ENCODE measurements around the gene PAPOLG.

Gene PAPOLG

GRCh38 chr2:60832621-60833020 is 76.6 kb downstream of the PAPOLG start:
- Histone ChIP-seq H3K36me3 (ENCODE audit: control insufficient read depth, insufficient read depth, low read length) (no peaks in the 10 kb centered on the region), H3K27me3 (replicated peaks; ENCODE audit: control insufficient read depth, insufficient read depth, low read length, poor library complexity, severe bottlenecking) (no peaks in the 10 kb centered on the region), H3K4me1 (ENCODE audit: control insufficient read depth, insufficient read depth, low read length, poor library complexity, severe bottlenecking) (no peaks in the 10 kb centered on the region), H3K4me3 (ENCODE audit: insufficient read depth, low read depth, low read length, poor library complexity, severe bottlenecking) (no peak overlapping the region), H3K27ac (ENCODE audit: insufficient read depth, low read length, poor library complexity, severe bottlenecking) (no peak overlapping the region), H3K9me3 (ENCODE audit: control insufficient read depth, low read length) (no peaks in the 10 kb centered on the region)
- DNase-seq = no peak

- Histone ChIP-seq H3K9me3 (ENCODE audit: control insufficient read depth, low read length) (no peaks in the 10 kb centered on the region), H3K27me3 (replicated peaks; ENCODE audit: control insufficient read depth, insufficient read depth, low read length, poor library complexity, severe bottlenecking) (no peaks in the 10 kb centered on the region), H3K27ac (ENCODE audit: insufficient read depth, low read length, poor library complexity, severe bottlenecking) (no peak overlapping the region), H3K4me1 (ENCODE audit: control insufficient read depth, insufficient read depth, low read length, poor library complexity, severe bottlenecking) (no peaks in the 10 kb centered on the region), H3K4me3 (ENCODE audit: insufficient read depth, low read depth, low read length, poor library complexity, severe bottlenecking) (no peak overlapping the region), H3K36me3 (ENCODE audit: control insufficient read depth, insufficient read depth, low read length) (no peaks in the 10 kb centered on the region)
- DNase-seq = no peak
These were observed 78.2 kb downstream of the PAPOLG start for GRCh38 chr2:60834270-60834717.

GRCh38 chr2:60836491-60836890 is 80.4 kb downstream of the PAPOLG start:
- DNase-seq = no peak
- no peaks in the 10 kb centered on the region for H3K27me3 ChIP-seq (replicated peaks; ENCODE audit: control insufficient read depth, insufficient read depth, low read length, poor library complexity, severe bottlenecking)
- no peak overlapping the region for H3K4me3 ChIP-seq (ENCODE audit: insufficient read depth, low read depth, low read length, poor library complexity, severe bottlenecking)
- H3K4me1 ChIP-seq (ENCODE audit: control insufficient read depth, insufficient read depth, low read length, poor library complexity, severe bottlenecking) = peaks cover 5% of the 10 kb centered on the region
- no peak overlapping the region for H3K27ac ChIP-seq (ENCODE audit: insufficient read depth, low read length, poor library complexity, severe bottlenecking)
- no peaks in the 10 kb centered on the region for H3K36me3 ChIP-seq (ENCODE audit: control insufficient read depth, insufficient read depth, low read length)
- H3K9me3 ChIP-seq (ENCODE audit: control insufficient read depth, low read length) = no peaks in the 10 kb centered on the region

DNA sequence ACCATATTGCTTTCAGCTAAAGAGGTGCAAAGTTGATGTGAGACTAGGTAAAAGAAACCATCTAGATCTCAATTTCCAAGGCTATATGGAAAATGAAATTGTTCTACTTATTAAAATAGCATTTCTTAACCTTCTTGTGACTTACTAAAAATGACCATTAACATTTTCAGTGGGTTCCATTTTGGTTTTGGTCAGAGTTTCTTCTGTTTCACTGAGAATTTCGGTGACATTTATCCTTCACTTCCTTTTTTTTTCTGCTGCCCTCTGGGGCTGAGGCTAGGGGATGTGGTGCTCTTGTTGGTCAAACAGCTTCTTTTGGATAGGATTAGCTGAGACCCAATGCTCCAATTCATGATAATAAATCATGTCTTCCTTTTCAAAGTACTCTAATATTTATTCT is 81.1 kb downstream of the PAPOLG start:
- Histone ChIP-seq H3K4me3 (ENCODE audit: insufficient read depth, low read depth, low read length, poor library complexity, severe bottlenecking) (no peak overlapping the region), H3K36me3 (ENCODE audit: control insufficient read depth, insufficient read depth, low read length) (no peaks in the 10 kb centered on the region), H3K27me3 (replicated peaks; ENCODE audit: control insufficient read depth, insufficient read depth, low read length, poor library complexity, severe bottlenecking) (no peaks in the 10 kb centered on the region), H3K4me1 (ENCODE audit: control insufficient read depth, insufficient read depth, low read length, poor library complexity, severe bottlenecking) (peaks cover 5% of the 10 kb centered on the region), H3K27ac (ENCODE audit: insufficient read depth, low read length, poor library complexity, severe bottlenecking) (no peak overlapping the region), H3K9me3 (ENCODE audit: control insufficient read depth, low read length) (no peaks in the 10 kb centered on the region)
- no peak for DNase-seq

GRCh38 chr2:60838481-60838880 is 82.4 kb downstream of the PAPOLG start:
- no peak for DNase-seq
- H3K27me3 ChIP-seq (replicated peaks; ENCODE audit: control insufficient read depth, insufficient read depth, low read length, poor library complexity, severe bottlenecking) = no peaks in the 10 kb centered on the region
- peaks cover 5% of the 10 kb centered on the region for H3K4me1 ChIP-seq (ENCODE audit: control insufficient read depth, insufficient read depth, low read length, poor library complexity, severe bottlenecking)
- no peaks in the 10 kb centered on the region for H3K9me3 ChIP-seq (ENCODE audit: control insufficient read depth, low read length)
- no peak overlapping the region for H3K4me3 ChIP-seq (ENCODE audit: insufficient read depth, low read depth, low read length, poor library complexity, severe bottlenecking)
- H3K36me3 ChIP-seq (ENCODE audit: control insufficient read depth, insufficient read depth, low read length) = no peaks in the 10 kb centered on the region
- H3K27ac ChIP-seq (ENCODE audit: insufficient read depth, low read length, poor library complexity, severe bottlenecking) = no peak overlapping the region

DNA sequence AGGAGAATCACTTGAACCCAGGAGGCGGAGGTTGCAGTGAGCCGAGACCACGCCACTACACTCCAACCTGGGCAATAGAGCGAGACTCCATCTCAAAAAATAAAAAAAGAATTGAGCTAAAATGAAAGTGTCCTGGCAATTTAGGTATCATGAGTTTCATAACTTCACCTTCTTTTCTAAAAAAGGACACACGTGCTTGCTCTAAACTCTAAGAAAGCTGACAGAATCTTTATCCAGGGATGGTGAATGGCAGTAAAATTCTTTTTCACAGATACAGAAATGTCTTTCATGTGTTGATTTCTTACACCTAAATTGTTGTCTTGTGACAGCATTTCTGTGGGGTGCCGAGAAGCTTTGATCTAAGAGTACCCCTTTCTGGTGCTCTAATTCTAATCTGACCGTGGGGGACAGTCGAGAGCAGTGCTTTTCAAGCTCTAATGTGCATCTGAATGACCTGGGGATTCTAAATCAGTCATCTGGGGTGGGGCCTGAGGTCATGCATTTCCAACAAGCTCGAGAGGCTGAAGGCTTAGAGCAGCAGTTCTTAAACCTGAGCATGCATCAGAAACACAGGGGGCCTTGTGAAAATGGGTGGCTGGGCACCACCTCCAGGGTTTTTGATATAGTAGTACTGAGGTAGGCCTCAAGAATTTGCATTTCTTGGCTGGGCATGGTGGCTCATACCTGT is 83.2 kb downstream of the PAPOLG start:
- Histone ChIP-seq H3K27me3 (replicated peaks; ENCODE audit: control insufficient read depth, insufficient read depth, low read length, poor library complexity, severe bottlenecking) (no peaks in the 10 kb centered on the region), H3K36me3 (ENCODE audit: control insufficient read depth, insufficient read depth, low read length) (no peaks in the 10 kb centered on the region), H3K4me3 (ENCODE audit: insufficient read depth, low read depth, low read length, poor library complexity, severe bottlenecking) (no peak overlapping the region), H3K4me1 (ENCODE audit: control insufficient read depth, insufficient read depth, low read length, poor library complexity, severe bottlenecking) (peaks cover 5% of the 10 kb centered on the region), H3K9me3 (ENCODE audit: control insufficient read depth, low read length) (no peaks in the 10 kb centered on the region), H3K27ac (ENCODE audit: insufficient read depth, low read length, poor library complexity, severe bottlenecking) (no peak overlapping the region)
- DNase-seq = no peak

- no peak for DNase-seq
- H3K4me3 ChIP-seq (ENCODE audit: insufficient read depth, low read depth, low read length, poor library complexity, severe bottlenecking) = no peak overlapping the region
- no peaks in the 10 kb centered on the region for H3K36me3 ChIP-seq (ENCODE audit: control insufficient read depth, insufficient read depth, low read length)
- H3K4me1 ChIP-seq (ENCODE audit: control insufficient read depth, insufficient read depth, low read length, poor library complexity, severe bottlenecking) = peaks cover 5% of the 10 kb centered on the region
- H3K27ac ChIP-seq (ENCODE audit: insufficient read depth, low read length, poor library complexity, severe bottlenecking) = no peak overlapping the region
- H3K27me3 ChIP-seq (replicated peaks; ENCODE audit: control insufficient read depth, insufficient read depth, low read length, poor library complexity, severe bottlenecking) = no peaks in the 10 kb centered on the region
- no peaks in the 10 kb centered on the region for H3K9me3 ChIP-seq (ENCODE audit: control insufficient read depth, low read length)
These were observed 84.8 kb downstream of the PAPOLG start for GRCh38 chr2:60840880-60841279.

DNA sequence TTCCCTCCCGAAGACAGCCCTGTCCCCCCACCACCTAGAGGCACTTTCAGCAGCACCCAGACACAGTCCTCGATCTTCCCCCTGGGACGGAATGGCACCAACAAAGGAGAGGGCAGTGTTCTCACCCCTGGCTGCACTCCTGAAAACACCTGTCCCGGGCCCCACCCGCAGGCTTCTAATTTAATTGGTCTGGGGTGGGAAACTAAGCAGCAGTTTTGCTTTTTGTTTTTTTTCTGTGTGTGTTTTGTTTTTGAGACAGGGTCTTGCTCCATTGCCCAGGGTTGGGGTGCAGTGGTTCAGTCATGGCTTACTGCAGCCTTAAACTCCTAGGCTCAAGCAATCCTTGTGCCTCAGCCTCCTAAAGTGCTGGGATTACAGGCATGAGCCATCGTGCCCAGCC is 86.9 kb downstream of the PAPOLG start:
- Histone ChIP-seq H3K9me3 (ENCODE audit: control insufficient read depth, low read length) (no peaks in the 10 kb centered on the region), H3K36me3 (ENCODE audit: control insufficient read depth, insufficient read depth, low read length) (no peaks in the 10 kb centered on the region), H3K27ac (ENCODE audit: insufficient read depth, low read length, poor library complexity, severe bottlenecking) (no peak overlapping the region), H3K4me3 (ENCODE audit: insufficient read depth, low read depth, low read length, poor library complexity, severe bottlenecking) (no peak overlapping the region), H3K4me1 (ENCODE audit: control insufficient read depth, insufficient read depth, low read length, poor library complexity, severe bottlenecking) (peaks cover 5% of the 10 kb centered on the region), H3K27me3 (replicated peaks; ENCODE audit: control insufficient read depth, insufficient read depth, low read length, poor library complexity, severe bottlenecking) (no peaks in the 10 kb centered on the region)
- no peak for DNase-seq

DNA sequence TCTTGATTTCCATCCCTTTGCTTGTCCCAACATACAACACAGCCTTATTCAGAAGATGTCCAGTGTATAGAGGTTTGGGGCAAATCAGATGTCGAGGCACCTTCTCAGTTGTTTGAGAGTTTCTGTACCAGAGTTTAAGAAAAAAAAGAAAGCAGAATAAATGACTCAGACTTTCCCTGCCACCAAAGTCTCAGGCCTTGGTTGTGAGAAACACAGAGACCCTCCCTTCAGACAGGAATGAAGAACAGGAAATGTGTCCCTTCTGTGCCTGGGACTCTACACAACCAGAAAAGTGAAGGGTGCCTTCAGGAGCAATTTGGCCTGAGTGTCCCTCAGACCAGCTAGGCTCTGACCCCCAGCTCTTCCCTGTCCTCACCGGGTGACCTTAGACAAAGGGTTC is 88.0 kb downstream of the PAPOLG start:
- Histone ChIP-seq H3K27me3 (replicated peaks; ENCODE audit: control insufficient read depth, insufficient read depth, low read length, poor library complexity, severe bottlenecking) (no peaks in the 10 kb centered on the region), H3K4me1 (ENCODE audit: control insufficient read depth, insufficient read depth, low read length, poor library complexity, severe bottlenecking) (peaks cover 5% of the 10 kb centered on the region), H3K36me3 (ENCODE audit: control insufficient read depth, insufficient read depth, low read length) (no peaks in the 10 kb centered on the region), H3K27ac (ENCODE audit: insufficient read depth, low read length, poor library complexity, severe bottlenecking) (no peak overlapping the region), H3K9me3 (ENCODE audit: control insufficient read depth, low read length) (no peaks in the 10 kb centered on the region), H3K4me3 (ENCODE audit: insufficient read depth, low read depth, low read length, poor library complexity, severe bottlenecking) (no peak overlapping the region)
- no peak for DNase-seq

DNA sequence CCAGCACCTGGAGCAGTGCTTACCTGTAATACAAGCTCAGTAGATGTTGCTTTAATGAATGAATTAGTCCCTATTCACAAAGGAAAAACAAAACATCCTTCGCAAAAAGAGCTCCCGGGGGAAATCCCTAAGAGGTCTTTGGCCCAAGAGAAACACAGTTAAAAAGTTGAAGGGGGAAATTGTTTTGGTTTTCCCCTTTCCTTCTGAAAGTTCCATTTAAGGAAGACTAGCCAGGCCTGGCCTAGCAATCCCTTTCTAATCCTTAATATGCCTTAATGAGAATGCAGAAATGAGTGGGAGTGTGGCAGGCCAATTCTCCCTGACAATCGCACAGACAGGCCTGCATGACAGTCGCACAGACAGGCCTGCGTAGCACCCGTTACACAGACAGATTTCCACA is 91.8 kb downstream of the PAPOLG start:
- Histone ChIP-seq H3K4me1 (ENCODE audit: control insufficient read depth, insufficient read depth, low read length, poor library complexity, severe bottlenecking) (no peaks in the 10 kb centered on the region), H3K4me3 (ENCODE audit: insufficient read depth, low read depth, low read length, poor library complexity, severe bottlenecking) (no peak overlapping the region), H3K27ac (ENCODE audit: insufficient read depth, low read length, poor library complexity, severe bottlenecking) (no peak overlapping the region), H3K36me3 (ENCODE audit: control insufficient read depth, insufficient read depth, low read length) (no peaks in the 10 kb centered on the region), H3K27me3 (replicated peaks; ENCODE audit: control insufficient read depth, insufficient read depth, low read length, poor library complexity, severe bottlenecking) (no peaks in the 10 kb centered on the region), H3K9me3 (ENCODE audit: control insufficient read depth, low read length) (no peaks in the 10 kb centered on the region)
- no peak for DNase-seq
